ENCODE results near the gene CRTAC1. TPM values are rescaled to one million over a fixed set of nuclear protein-coding genes. Genes with fewer than 3 reads are reported as not detected.

CRTAC1 gene
- polyA plus RNA-seq, 3 donors: not detected

GRCh38 chr10:97999923-98000248 lies 30.5 kb downstream of the CRTAC1 start:
- Histone ChIP-seq H3K9me3 (replicated peaks in 1 of 2; ENCODE audit: control insufficient read depth in 1 of 2, insufficient read depth in 1 of 2, low read length in 2 of 2) (peaks cover 0 to 15% of the 10 kb centered on the region in 2 donors), H3K9ac (ENCODE audit: insufficient read depth, low read length, poor library complexity, severe bottlenecking) (no peak overlapping the region), H3K4me1 (ENCODE audit: control insufficient read depth in 1 of 2, insufficient read depth in 2 of 2, low read length in 2 of 2) (no peaks in the 10 kb centered on the region), H3K27me3 (ENCODE audit: control insufficient read depth in 2 of 2, insufficient read depth in 2 of 2, low read length in 2 of 2) (no peaks in the 10 kb centered on the region), H3K27ac (ENCODE audit: low read depth in 1 of 2, low read length in 2 of 2) (no peak overlapping the region), H4K20me1 (ENCODE audit: insufficient read depth, low read length) (no peaks in the 10 kb centered on the region), H3K79me2 (ENCODE audit: insufficient read depth, low read length) (no peaks in the 10 kb centered on the region), H2AFZ (ENCODE audit: insufficient read depth, low read depth, low read length, poor library complexity, severe bottlenecking) (no peak overlapping the region), H3K4me2 (replicated peaks; ENCODE audit: extremely low read depth, low read length, poor library complexity, severe bottlenecking) (no peak overlapping the region), H3K4me3 (replicated peaks in 1 of 3; ENCODE audit: low read depth in 2 of 3, low read length in 3 of 3) (no peak overlapping the region), H3K36me3 (replicated peaks in 1 of 2; ENCODE audit: control insufficient read depth in 1 of 2, insufficient read depth in 2 of 2, low read length in 2 of 2) (no peaks in the 10 kb centered on the region)
- no CpG with 5 or more reads among the region's 2 CpGs for WGBS (ENCODE audit: insufficient coverage)
- TF ChIP-seq, protein P1, sequence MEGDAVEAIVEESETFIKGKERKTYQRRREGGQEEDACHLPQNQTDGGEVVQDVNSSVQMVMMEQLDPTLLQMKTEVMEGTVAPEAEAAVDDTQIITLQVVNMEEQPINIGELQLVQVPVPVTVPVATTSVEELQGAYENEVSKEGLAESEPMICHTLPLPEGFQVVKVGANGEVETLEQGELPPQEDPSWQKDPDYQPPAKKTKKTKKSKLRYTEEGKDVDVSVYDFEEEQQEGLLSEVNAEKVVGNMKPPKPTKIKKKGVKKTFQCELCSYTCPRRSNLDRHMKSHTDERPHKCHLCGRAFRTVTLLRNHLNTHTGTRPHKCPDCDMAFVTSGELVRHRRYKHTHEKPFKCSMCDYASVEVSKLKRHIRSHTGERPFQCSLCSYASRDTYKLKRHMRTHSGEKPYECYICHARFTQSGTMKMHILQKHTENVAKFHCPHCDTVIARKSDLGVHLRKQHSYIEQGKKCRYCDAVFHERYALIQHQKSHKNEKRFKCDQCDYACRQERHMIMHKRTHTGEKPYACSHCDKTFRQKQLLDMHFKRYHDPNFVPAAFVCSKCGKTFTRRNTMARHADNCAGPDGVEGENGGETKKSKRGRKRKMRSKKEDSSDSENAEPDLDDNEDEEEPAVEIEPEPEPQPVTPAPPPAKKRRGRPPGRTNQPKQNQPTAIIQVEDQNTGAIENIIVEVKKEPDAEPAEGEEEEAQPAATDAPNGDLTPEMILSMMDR (IDR thresholded peaks at IDR 0.05): no peak
- no peak for DNase-seq
- Mint-ChIP-seq H3K36me3 (no peaks in the 10 kb centered on the region), H3K4me1 (no peaks in the 10 kb centered on the region), H3K27ac (no peak overlapping the region), H3K4me3 (no peak overlapping the region), H3K9me3 (peaks cover 2 to 13% (median 11%) of the 10 kb centered on the region in 7 donors), H3K27me3 (ENCODE audit: low read depth in 3 of 3) (peaks cover 0 to 4% (median 0%) of the 10 kb centered on the region in 3 donors)
- intact Hi-C loops (cut with micrococcal nuclease): no loop called here

- TF ChIP-seq, protein P1 (IDR thresholded peaks at IDR 0.05): no peak
- no peak for DNase-seq
- no peak overlapping the region for H3K27ac ChIP-seq (ENCODE audit: low read depth in 1 of 2, low read length in 2 of 2)
- H3K4me2 ChIP-seq (replicated peaks; ENCODE audit: extremely low read depth, low read length, poor library complexity, severe bottlenecking): no peak overlapping the region
- no peaks in the 10 kb centered on the region for H3K36me3 ChIP-seq (replicated peaks in 1 of 2; ENCODE audit: control insufficient read depth in 1 of 2, insufficient read depth in 2 of 2, low read length in 2 of 2)
- H3K27me3 ChIP-seq (ENCODE audit: control insufficient read depth in 2 of 2, insufficient read depth in 2 of 2, low read length in 2 of 2): no peaks in the 10 kb centered on the region
- no peak overlapping the region for H2AFZ ChIP-seq (ENCODE audit: insufficient read depth, low read depth, low read length, poor library complexity, severe bottlenecking)
- H3K9me3 Mint-ChIP-seq: peaks cover 2 to 13% (median 12%) of the 10 kb centered on the region in 7 donors
- peaks cover 0 to 4% (median 0%) of the 10 kb centered on the region in 3 donors for H3K27me3 Mint-ChIP-seq (ENCODE audit: low read depth in 3 of 3)
- intact Hi-C loops (cut with micrococcal nuclease): no loop called here
- H3K27ac Mint-ChIP-seq: no peak overlapping the region
- no peak overlapping the region for H3K4me3 Mint-ChIP-seq
- no peaks in the 10 kb centered on the region for H3K36me3 Mint-ChIP-seq
- no peak overlapping the region for H3K4me3 ChIP-seq (replicated peaks in 1 of 3; ENCODE audit: low read depth in 2 of 3, low read length in 3 of 3)
- no peak overlapping the region for H3K9ac ChIP-seq (ENCODE audit: insufficient read depth, low read length, poor library complexity, severe bottlenecking)
- H4K20me1 ChIP-seq (ENCODE audit: insufficient read depth, low read length): no peaks in the 10 kb centered on the region
- WGBS (ENCODE audit: insufficient coverage): 94% methylated on average over 9 of the region's 10 CpGs
- no peaks in the 10 kb centered on the region for H3K79me2 ChIP-seq (ENCODE audit: insufficient read depth, low read length)
- H3K4me1 ChIP-seq (ENCODE audit: control insufficient read depth in 1 of 2, insufficient read depth in 2 of 2, low read length in 2 of 2): no peaks in the 10 kb centered on the region
- peaks cover 0 to 15% of the 10 kb centered on the region in 2 donors for H3K9me3 ChIP-seq (replicated peaks in 1 of 2; ENCODE audit: control insufficient read depth in 1 of 2, insufficient read depth in 1 of 2, low read length in 2 of 2)
- H3K4me1 Mint-ChIP-seq: no peaks in the 10 kb centered on the region
Measured at GRCh38 chr10:97999066-97999922, 31.1 kb downstream of the CRTAC1 start.
